GM19397 (cell line): ENCODE data around the gene TLE3.

ENCODE experiments used
- ATAC-seq: cut with Tn5 transposase; IDR thresholded peaks from one replicate; pipeline ENCODE4 v1.9.1; 2021; ENCODE audit warnings: mild to moderate bottlenecking, moderate library complexity; ENCODE audit not compliant: unreplicated experiment

The TLE3 gene

GRCh38 chr15:70051948-70052633, 45.6 kb downstream of the TLE3 start:
- no peak for ATAC-seq

- no peak for ATAC-seq
These were observed 46.7 kb downstream of the TLE3 start for GRCh38 chr15:70050970-70051369.

GRCh38 chr15:70050441-70050840, 47.3 kb downstream of the TLE3 start:
- ATAC-seq, result no peak

- ATAC-seq, result no peak
These were observed 47.9 kb downstream of the TLE3 start for GRCh38 chr15:70049701-70050301.

- no peak for ATAC-seq
These were observed 48.9 kb downstream of the TLE3 start for GRCh38 chr15:70048578-70049514.

- ATAC-seq, result no peak
These were observed 49.5 kb downstream of the TLE3 start for GRCh38 chr15:70048198-70048565.

- no peak for ATAC-seq
These were observed 50.1 kb downstream of the TLE3 start for GRCh38 chr15:70047386-70048197.

GRCh38 chr15:70046679-70047369, 50.9 kb downstream of the TLE3 start:
- no peak for ATAC-seq

- ATAC-seq, result no peak
These were observed 52.7 kb downstream of the TLE3 start for GRCh38 chr15:70045045-70045444.

GRCh38 chr15:70044168-70044567, 53.5 kb downstream of the TLE3 start:
- ATAC-seq, result no peak

GRCh38 chr15:70043590-70043989, 54.1 kb downstream of the TLE3 start:
- ATAC-seq, result no peak

GRCh38 chr15:70042553-70043214, 55.0 kb downstream of the TLE3 start:
- ATAC-seq, result no peak

- ATAC-seq, result no peak
These were observed 57.8 kb downstream of the TLE3 start for GRCh38 chr15:70039917-70040316.

- no peak for ATAC-seq
These were observed 58.9 kb downstream of the TLE3 start for GRCh38 chr15:70038730-70039392.

- no peak for ATAC-seq
These were observed 60.5 kb downstream of the TLE3 start for GRCh38 chr15:70037292-70037640.

GRCh38 chr15:70036585-70037291, 61.0 kb downstream of the TLE3 start:
- ATAC-seq, result peak; percentile 77

- ATAC-seq, result no peak
These were observed 62.0 kb downstream of the TLE3 start for GRCh38 chr15:70035719-70036077.

- ATAC-seq, result no peak
These were observed 62.5 kb downstream of the TLE3 start for GRCh38 chr15:70035051-70035718.
